Hematopoietic multipotent progenitor cell treated with erythropoietin and hydrocortisone succinate and interleukin-3 and kit ligand, for 6 days (in vitro differentiated cells): ENCODE results near the gene PCCA.
"Not testable (repeated sequence)": the region's sequence is repeated elsewhere in the genome, so short reads cannot be mapped to it uniquely, and the experiment has no call there.

Experiments used
- DNase-seq: peaks from one replicate; pipeline ENCODE4 v3.0.0-alpha.2; 2015

Gene PCCA

GRCh38 chr13:100141461-100141961, 52.6 kb downstream of the PCCA start:
- not testable (repeated sequence) for DNase-seq

- no peak for DNase-seq
Observed at GRCh38 chr13:100146534-100146933, 57.6 kb downstream of the PCCA start.

GRCh38 chr13:100147825-100148224, 58.9 kb downstream of the PCCA start:
- no peak for DNase-seq

- no peak for DNase-seq
Observed at GRCh38 chr13:100148422-100148821, 59.5 kb downstream of the PCCA start.

GRCh38 chr13:100149389-100149788, 60.5 kb downstream of the PCCA start:
- DNase-seq: no peak

- not testable (repeated sequence) for DNase-seq
Observed at GRCh38 chr13:100150711-100151110, 61.8 kb downstream of the PCCA start.

GRCh38 chr13:100154842-100155416, 66.0 kb downstream of the PCCA start:
- no peak for DNase-seq

- DNase-seq: no peak
Observed at GRCh38 chr13:100156788-100157187, 67.9 kb downstream of the PCCA start.

GRCh38 chr13:100158569-100158968, 69.7 kb downstream of the PCCA start:
- DNase-seq: no peak

GRCh38 chr13:100159584-100159983, 70.7 kb downstream of the PCCA start:
- DNase-seq: no peak

GRCh38 chr13:100160450-100160849, 71.6 kb downstream of the PCCA start:
- no peak for DNase-seq

- DNase-seq: no peak
Observed at GRCh38 chr13:100163375-100163774, 74.5 kb downstream of the PCCA start.

- DNase-seq: no peak
Observed at GRCh38 chr13:100173203-100173602, 84.3 kb downstream of the PCCA start.

- DNase-seq: not testable (repeated sequence)
Observed at GRCh38 chr13:100174455-100174854, 85.6 kb downstream of the PCCA start.

GRCh38 chr13:100175078-100175802, 86.3 kb downstream of the PCCA start:
- DNase-seq: no peak

GRCh38 chr13:100175803-100176182, 86.9 kb downstream of the PCCA start:
- DNase-seq: no peak

GRCh38 chr13:100176801-100177400, 88.0 kb downstream of the PCCA start:
- DNase-seq: no peak

- DNase-seq: no peak
Observed at GRCh38 chr13:100178309-100178708, 89.4 kb downstream of the PCCA start.

GRCh38 chr13:100179276-100179675, 90.4 kb downstream of the PCCA start:
- no peak for DNase-seq

GRCh38 chr13:100182900-100183490, 94.1 kb downstream of the PCCA start:
- no peak for DNase-seq

GRCh38 chr13:100184095-100184494, 95.2 kb downstream of the PCCA start:
- DNase-seq: no peak

GRCh38 chr13:100195568-100195967, 106.7 kb downstream of the PCCA start:
- no peak for DNase-seq

- DNase-seq: no peak
Observed at GRCh38 chr13:100196375-100196774, 107.5 kb downstream of the PCCA start.

- DNase-seq: no peak
Observed at GRCh38 chr13:100197116-100197515, 108.2 kb downstream of the PCCA start.
